HG02938 (cell line): ENCODE results near the gene NCBP1.
"Not testable (repeated sequence)": the region's sequence is repeated elsewhere in the genome, so short reads cannot be mapped to it uniquely, and the experiment has no call there.

ENCODE experiments used
- ATAC-seq: cut with Tn5 transposase; IDR thresholded peaks from one replicate; pipeline ENCODE4 v1.9.1; 2021; ENCODE audit warnings: mild to moderate bottlenecking, moderate library complexity; ENCODE audit not compliant: unreplicated experiment

The NCBP1 gene

GRCh38 chr9:97632985-97633858, at the start of gene NCBP1, which contains the start of gene TSTD2:
Gene NCBP1, plus strand, starts transcription at chr9:97633821. Its CDS starts 61 bp downstream, at chr9:97633882.
Gene TSTD2, minus strand, starts transcription at chr9:97633368. Its CDS starts 5,806 bp downstream, at chr9:97627562.
- ATAC-seq = peak; percentile 85

GRCh38 chr9:97584778-97585177, 48.8 kb upstream of the NCBP1 start:
- ATAC-seq = not testable (repeated sequence)

GRCh38 chr9:97586909-97587308, 46.7 kb upstream of the NCBP1 start:
- not testable (repeated sequence) for ATAC-seq

- no peak for ATAC-seq
These were observed 42.1 kb upstream of the NCBP1 start for GRCh38 chr9:97591535-97591934.

GRCh38 chr9:97592126-97592525, 41.5 kb upstream of the NCBP1 start:
- ATAC-seq = no peak

GRCh38 chr9:97593960-97594359, 39.7 kb upstream of the NCBP1 start:
- ATAC-seq = no peak

- no peak for ATAC-seq
These were observed 39.2 kb upstream of the NCBP1 start for GRCh38 chr9:97594381-97594921.

- no peak for ATAC-seq
These were observed 36.7 kb upstream of the NCBP1 start for GRCh38 chr9:97596906-97597305.

GRCh38 chr9:97598461-97599288, 34.9 kb upstream of the NCBP1 start:
- peak; percentile 91 for ATAC-seq

- ATAC-seq = no peak
These were observed 34.2 kb upstream of the NCBP1 start for GRCh38 chr9:97599314-97599846.

GRCh38 chr9:97600531-97601227, 32.9 kb upstream of the NCBP1 start:
- no peak for ATAC-seq

GRCh38 chr9:97601228-97601898, 32.3 kb upstream of the NCBP1 start:
- ATAC-seq = no peak

- ATAC-seq = no peak
These were observed 31.2 kb upstream of the NCBP1 start for GRCh38 chr9:97602430-97602829.

GRCh38 chr9:97604901-97605645, 28.5 kb upstream of the NCBP1 start:
- ATAC-seq = no peak

GRCh38 chr9:97615439-97616072, 18.1 kb upstream of the NCBP1 start:
- no peak for ATAC-seq

GRCh38 chr9:97617939-97618416, 15.6 kb upstream of the NCBP1 start:
- no peak for ATAC-seq

- ATAC-seq = not testable (repeated sequence)
These were observed 13.6 kb upstream of the NCBP1 start for GRCh38 chr9:97620063-97620462.

GRCh38 chr9:97622483-97622882, 11.1 kb upstream of the NCBP1 start:
- ATAC-seq = not testable (repeated sequence)

GRCh38 chr9:97623946-97624345, 9.7 kb upstream of the NCBP1 start:
- no peak for ATAC-seq
